ENCODE measurements around the gene ARSG.
"Not testable (repeated sequence)": the region's sequence is repeated elsewhere in the genome, so short reads cannot be mapped to it uniquely, and the experiment has no call there.

GRCh38 chr17:68331932-68332331 lies 40.6 kb downstream of the ARSG start:
- not testable (repeated sequence) for TF ChIP-seq POLR2AphosphoS5 (IDR thresholded peaks at IDR 0.05; ENCODE audit: control insufficient read depth, insufficient read depth, low read depth, low read length); REST (IDR thresholded peaks at IDR 0.05; ENCODE audit: borderline replicate concordance); REST (CRISPR knock-in tag; IDR thresholded peaks at IDR 0.05; ENCODE audit: low read depth); FOSL1 (tag; conservative IDR thresholded peaks at IDR 0.05); SMARCA4 (IDR thresholded peaks at IDR 0.05); ZBTB43 (CRISPR knock-in tag; IDR thresholded peaks at IDR 0.05); EP300 (IDR thresholded peaks at IDR 0.05; ENCODE audit: low read length); SIX5 (IDR thresholded peaks at IDR 0.05; ENCODE audit: borderline replicate concordance in 1 of 2, insufficient read depth in 1 of 2, low read depth in 1 of 2, low read length in 2 of 2); RB1 (IDR thresholded peaks at IDR 0.05; ENCODE audit: low read depth); CC2D1A (IDR thresholded peaks at IDR 0.05); PATZ1 (CRISPR knock-in tag; IDR thresholded peaks at IDR 0.05; ENCODE audit: borderline replicate concordance); MEIS2 (IDR thresholded peaks at IDR 0.05; ENCODE audit: partially characterized antibody); POLR2A (conservative IDR thresholded peaks at IDR 0.05); DPF2 (IDR thresholded peaks at IDR 0.05)
